Large intestine (tissue), 3 donors: ENCODE measurements around the gene KLHL2. TPM values are rescaled to one million over a fixed set of nuclear protein-coding genes. Genes with fewer than 3 reads are reported as not detected.
"Not testable (repeated sequence)": the region's sequence is repeated elsewhere in the genome, so short reads cannot be mapped to it uniquely, and the experiment has no call there.

Experiments
- DNase-seq, 2 donors: peaks; one replicate each; pipeline versions ENCODE4 v3.0.0 to v3.0.0-alpha.2; 2013
- H3K27ac ChIP-seq: one replicate; pipeline ENCODE4 v1.5.1; 2013; ENCODE audit warnings: low read length
- H3K27me3 ChIP-seq: 2 replicates; pipeline ENCODE4 v1.6.1; 2013; ENCODE audit warnings: low read length; ENCODE audit not compliant: control insufficient read depth, insufficient read depth
- H3K36me3 ChIP-seq: 2 replicates; pipeline ENCODE4 v1.6.1; 2013; ENCODE audit warnings: low read length; ENCODE audit not compliant: control insufficient read depth, insufficient read depth
- H3K4me1 ChIP-seq: one replicate; pipeline ENCODE4 v1.6.1; 2013; ENCODE audit warnings: low read length; ENCODE audit not compliant: control insufficient read depth, insufficient read depth
- H3K4me3 ChIP-seq: one replicate; pipeline ENCODE4 v1.5.1; 2013; ENCODE audit warnings: low read length
- H3K9me3 ChIP-seq: one replicate; pipeline ENCODE4 v1.6.1; 2013; ENCODE audit warnings: mild to moderate bottlenecking, low read depth, low read length, moderate library complexity; ENCODE audit not compliant: control insufficient read depth
- WGBS: methylation state at CpG from one replicate; pipeline ENCODE4 v1.1.5; 2013; ENCODE audit warnings: low lambda C conversion rate; ENCODE audit not compliant: insufficient coverage; 5-methylcytosine and 5-hydroxymethylcytosine counted together
- polyA plus RNA-seq: library from polyadenylated mRNA; unstranded; fragments of 120-200 nt; gene quantifications from one replicate; pipeline ENCODE4 v1.2.1, GENCODE V29; 2013

Gene KLHL2
- polyA plus RNA-seq, 1 donor, result 15.0 TPM

GRCh38 chr4:165256074-165256659 is 48.8 kb downstream of the KLHL2 start:
- H3K4me3 ChIP-seq, H3K9me3 ChIP-seq, H3K4me1 ChIP-seq, H3K27me3 ChIP-seq, H3K36me3 ChIP-seq: not testable (repeated sequence)
- peak overlapping the region; percentile 12 for H3K27ac ChIP-seq
- DNase-seq, result peak in 1 of 2 donors; percentile 56
- WGBS, result 51% methylated on average over 2 of the region's 7 CpGs

GRCh38 chr4:165259776-165260175 is 52.4 kb downstream of the KLHL2 start:
- not testable (repeated sequence) for H3K4me3 ChIP-seq, H3K27ac ChIP-seq, H3K9me3 ChIP-seq, H3K27me3 ChIP-seq, DNase-seq, H3K36me3 ChIP-seq, H3K4me1 ChIP-seq
- WGBS, result no CpG with 5 or more reads among the region's 4 CpGs

DNA sequence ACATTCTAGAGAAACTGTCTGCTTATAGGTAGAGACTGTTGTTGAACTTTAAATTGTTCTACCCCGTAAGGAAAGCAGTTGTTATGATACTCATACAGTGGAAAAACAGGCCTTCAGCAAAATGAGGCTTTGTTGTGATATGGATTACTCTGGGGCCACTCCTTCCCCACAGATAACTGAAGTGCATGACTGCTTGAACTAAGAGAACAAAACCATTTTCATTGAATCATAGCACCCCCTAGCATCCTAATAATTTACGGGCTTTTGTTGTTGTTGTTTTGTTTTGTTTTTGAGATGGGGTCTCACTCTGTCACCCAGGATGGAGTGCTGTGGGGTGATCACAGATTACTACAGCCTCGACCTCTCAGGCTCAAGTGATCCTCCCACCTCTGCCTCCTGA is 54.9 kb downstream of the KLHL2 start:
- not testable (repeated sequence) for H3K27ac ChIP-seq, H3K27me3 ChIP-seq, H3K4me1 ChIP-seq, H3K4me3 ChIP-seq, H3K9me3 ChIP-seq, H3K36me3 ChIP-seq
- WGBS, result no CpG with 5 or more reads among the region's 3 CpGs
- peak in 1 of 2 donors; percentile 9 for DNase-seq

GRCh38 chr4:165263466-165263865 is 56.1 kb downstream of the KLHL2 start:
- H3K9me3 ChIP-seq, H3K27ac ChIP-seq, H3K27me3 ChIP-seq, H3K36me3 ChIP-seq, DNase-seq, H3K4me1 ChIP-seq, H3K4me3 ChIP-seq: not testable (repeated sequence)
- no CpG with 5 or more reads among the region's 3 CpGs for WGBS

DNA sequence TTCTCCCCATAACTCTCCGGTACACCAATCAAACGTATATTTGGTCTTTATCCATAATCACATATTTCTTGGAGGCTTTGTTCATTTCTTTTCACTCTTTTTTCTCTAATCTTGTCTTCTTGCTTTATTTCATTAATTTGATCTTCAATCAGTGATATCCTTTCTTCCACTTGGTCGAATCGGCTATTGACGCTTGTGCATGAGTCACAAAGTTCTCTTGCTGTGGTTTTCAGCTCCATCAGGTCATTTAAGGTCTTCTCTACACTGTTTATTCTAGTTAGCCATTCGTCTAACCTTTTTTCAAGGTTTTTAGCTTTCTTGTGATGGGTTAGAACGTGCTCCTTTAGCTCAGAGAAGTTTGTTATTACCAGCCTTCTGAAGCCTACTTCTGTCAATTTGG is 62.6 kb downstream of the KLHL2 start:
- not testable (repeated sequence) for H3K27me3 ChIP-seq

GRCh38 chr4:165273443-165273842 is 66.1 kb downstream of the KLHL2 start:
- no CpG with 5 or more reads among the region's 2 CpGs for WGBS
- H3K27me3 ChIP-seq, H3K4me3 ChIP-seq, H3K27ac ChIP-seq, DNase-seq, H3K36me3 ChIP-seq, H3K4me1 ChIP-seq, H3K9me3 ChIP-seq: not testable (repeated sequence)

More for the DNA sequence above, 62.6 kb downstream of the KLHL2 start:
- H3K9me3 ChIP-seq, H3K4me1 ChIP-seq, H3K4me3 ChIP-seq, H3K27ac ChIP-seq, DNase-seq, H3K36me3 ChIP-seq: not testable (repeated sequence)
- whole genome bisulfite sequencing, result 95% methylated on average over 5 of the region's 7 CpGs

DNA sequence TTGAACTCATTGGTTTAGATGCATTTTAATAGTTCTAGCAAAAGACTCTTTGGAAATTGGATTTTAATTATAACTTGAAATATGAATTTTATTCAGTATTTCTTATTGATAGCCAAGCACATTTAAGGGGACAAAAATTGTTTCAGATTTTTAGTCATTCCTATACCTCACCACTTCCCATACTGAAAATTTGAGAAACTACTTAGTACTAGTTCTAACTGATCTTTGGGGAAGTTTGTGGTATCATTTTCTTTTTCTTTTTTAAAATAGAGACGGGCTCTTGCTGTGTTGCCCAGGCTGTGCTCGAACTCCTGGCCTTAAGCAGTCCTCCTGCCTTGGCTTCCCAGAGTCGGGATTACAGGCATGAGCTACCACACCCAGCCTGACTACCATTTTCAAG is 68.0 kb downstream of the KLHL2 start:
- not testable (repeated sequence) for H3K4me3 ChIP-seq, H3K27ac ChIP-seq, H3K9me3 ChIP-seq, DNase-seq, H3K4me1 ChIP-seq, H3K27me3 ChIP-seq, H3K36me3 ChIP-seq
- no CpG with 5 or more reads among the region's 3 CpGs for WGBS

DNA sequence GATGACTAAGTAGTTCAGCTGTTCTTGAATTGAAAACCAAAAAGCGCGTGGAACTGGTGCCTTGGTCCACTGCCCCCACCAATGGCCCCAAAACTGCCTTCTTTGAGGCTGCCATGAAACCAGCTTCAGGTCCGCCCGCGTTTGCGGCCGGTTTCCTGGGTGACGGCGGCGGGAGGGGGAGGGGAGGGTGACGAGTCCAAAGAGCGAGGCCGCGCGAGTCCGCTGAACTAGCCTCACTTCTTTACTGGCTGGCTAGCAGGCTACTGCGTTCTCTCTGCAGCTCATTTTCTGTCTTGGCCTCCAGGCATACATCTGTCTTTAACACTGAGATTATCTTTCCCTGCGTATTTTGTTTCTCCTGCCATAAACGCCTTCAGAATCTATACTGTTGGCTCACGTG is 72.2 kb downstream of the KLHL2 start:
- H3K4me1 ChIP-seq, DNase-seq, H3K27me3 ChIP-seq, H3K36me3 ChIP-seq, H3K27ac ChIP-seq, H3K9me3 ChIP-seq, H3K4me3 ChIP-seq: not testable (repeated sequence)
- 90% methylated on average over 4 of the region's 20 CpGs for WGBS

DNA sequence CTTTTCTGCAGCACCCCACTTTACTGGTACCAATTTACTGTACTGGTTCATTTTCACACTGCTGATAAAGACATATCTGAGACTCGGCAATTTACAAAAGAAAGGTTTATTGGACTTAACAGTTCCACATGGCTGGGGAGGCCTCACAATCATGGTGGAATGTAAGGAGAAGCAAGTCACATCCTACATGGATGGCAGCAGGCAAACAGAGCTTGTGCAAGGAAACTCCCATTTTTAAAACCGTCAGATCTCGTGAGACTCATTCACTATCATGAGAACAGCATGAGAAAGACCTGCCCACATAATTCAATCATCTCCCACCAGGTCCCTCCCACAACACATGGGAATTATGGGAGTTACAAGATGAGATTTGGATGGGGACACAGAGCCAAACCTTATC is 77.3 kb downstream of the KLHL2 start:
- WGBS, result no CpG with 5 or more reads among the region's 3 CpGs
- H3K27me3 ChIP-seq, H3K4me3 ChIP-seq, DNase-seq, H3K9me3 ChIP-seq, H3K27ac ChIP-seq, H3K36me3 ChIP-seq, H3K4me1 ChIP-seq: not testable (repeated sequence)

DNA sequence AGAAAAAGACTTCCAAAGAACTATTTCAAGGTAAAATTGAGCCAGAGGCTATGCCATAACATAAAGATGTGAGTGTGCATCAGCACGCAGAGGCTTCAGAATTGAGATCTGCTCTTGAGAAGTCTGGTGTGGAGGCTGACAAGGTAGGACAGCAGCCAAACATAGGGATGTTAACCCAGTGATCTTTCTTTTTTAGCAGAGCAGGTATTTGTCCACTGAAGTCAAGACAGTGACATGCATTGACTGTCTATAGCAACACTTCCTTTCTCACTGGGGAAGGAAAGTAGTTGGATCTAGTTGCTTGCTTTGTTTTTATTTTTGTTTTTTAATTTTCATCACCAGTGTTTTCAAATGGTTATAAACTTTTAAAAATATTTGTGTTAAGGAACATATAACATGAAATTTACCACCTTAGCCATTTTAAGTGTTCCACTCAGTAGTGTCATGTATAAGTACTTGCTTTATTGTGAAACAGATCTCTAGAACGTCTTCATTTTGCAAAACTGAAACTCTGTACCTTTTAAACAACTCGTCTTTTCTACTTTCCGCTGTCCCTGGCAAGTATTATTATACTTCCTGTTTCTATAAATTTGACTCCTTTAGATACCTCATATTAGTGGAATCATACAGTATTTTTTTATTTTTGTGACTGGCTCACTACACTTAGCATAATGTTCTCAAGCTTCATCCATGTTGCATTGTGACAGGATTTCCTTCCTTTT is 79.4 kb downstream of the KLHL2 start:
- not testable (repeated sequence) for H3K9me3 ChIP-seq, H3K27me3 ChIP-seq, H3K27ac ChIP-seq, H3K4me3 ChIP-seq, H3K4me1 ChIP-seq, DNase-seq, H3K36me3 ChIP-seq
- WGBS, result no CpG with 5 or more reads among the region's 4 CpGs

DNA sequence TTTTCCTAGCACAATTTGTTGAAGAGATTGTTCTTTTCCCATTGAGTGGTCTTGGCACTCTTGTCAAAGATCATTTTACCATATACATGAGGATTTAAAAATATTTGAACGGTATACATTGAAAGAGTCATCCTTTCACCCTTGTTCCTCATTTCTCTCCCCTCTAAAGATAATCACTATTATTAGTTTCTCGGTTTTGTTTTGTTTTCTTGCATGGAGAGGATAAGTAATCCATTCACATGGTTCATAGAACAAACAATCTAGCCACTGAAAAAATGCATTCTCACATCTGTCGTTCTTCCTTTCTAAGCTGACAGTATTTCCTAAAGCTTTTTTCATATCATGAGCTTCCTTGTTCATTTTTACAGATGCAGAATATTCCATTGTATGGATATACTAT is 80.9 kb downstream of the KLHL2 start:
- Histone ChIP-seq H3K27ac (no peak overlapping the region), H3K4me3 (no peak overlapping the region), H3K4me1 (no peaks in the 10 kb centered on the region), H3K9me3 (no peaks in the 10 kb centered on the region), H3K36me3 (no peaks in the 10 kb centered on the region), H3K27me3 (no peaks in the 10 kb centered on the region)
- DNase-seq, result no peak
- 63% methylated on average over 1 of the region's 3 CpGs for WGBS
